NCI-H2171 (cell line): ENCODE measurements around the gene SYTL3.
"Not testable (repeated sequence)": the region's sequence is repeated elsewhere in the genome, so short reads cannot be mapped to it uniquely, and the experiment has no call there.

ENCODE experiments used
- DNase-seq: peaks from one replicate; lab custom pipeline; 2025; lab: John Stamatoyannopoulos, UW

SYTL3 gene, protein sequence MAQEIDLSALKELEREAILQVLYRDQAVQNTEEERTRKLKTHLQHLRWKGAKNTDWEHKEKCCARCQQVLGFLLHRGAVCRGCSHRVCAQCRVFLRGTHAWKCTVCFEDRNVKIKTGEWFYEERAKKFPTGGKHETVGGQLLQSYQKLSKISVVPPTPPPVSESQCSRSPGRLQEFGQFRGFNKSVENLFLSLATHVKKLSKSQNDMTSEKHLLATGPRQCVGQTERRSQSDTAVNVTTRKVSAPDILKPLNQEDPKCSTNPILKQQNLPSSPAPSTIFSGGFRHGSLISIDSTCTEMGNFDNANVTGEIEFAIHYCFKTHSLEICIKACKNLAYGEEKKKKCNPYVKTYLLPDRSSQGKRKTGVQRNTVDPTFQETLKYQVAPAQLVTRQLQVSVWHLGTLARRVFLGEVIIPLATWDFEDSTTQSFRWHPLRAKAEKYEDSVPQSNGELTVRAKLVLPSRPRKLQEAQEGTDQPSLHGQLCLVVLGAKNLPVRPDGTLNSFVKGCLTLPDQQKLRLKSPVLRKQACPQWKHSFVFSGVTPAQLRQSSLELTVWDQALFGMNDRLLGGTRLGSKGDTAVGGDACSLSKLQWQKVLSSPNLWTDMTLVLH

DNA sequence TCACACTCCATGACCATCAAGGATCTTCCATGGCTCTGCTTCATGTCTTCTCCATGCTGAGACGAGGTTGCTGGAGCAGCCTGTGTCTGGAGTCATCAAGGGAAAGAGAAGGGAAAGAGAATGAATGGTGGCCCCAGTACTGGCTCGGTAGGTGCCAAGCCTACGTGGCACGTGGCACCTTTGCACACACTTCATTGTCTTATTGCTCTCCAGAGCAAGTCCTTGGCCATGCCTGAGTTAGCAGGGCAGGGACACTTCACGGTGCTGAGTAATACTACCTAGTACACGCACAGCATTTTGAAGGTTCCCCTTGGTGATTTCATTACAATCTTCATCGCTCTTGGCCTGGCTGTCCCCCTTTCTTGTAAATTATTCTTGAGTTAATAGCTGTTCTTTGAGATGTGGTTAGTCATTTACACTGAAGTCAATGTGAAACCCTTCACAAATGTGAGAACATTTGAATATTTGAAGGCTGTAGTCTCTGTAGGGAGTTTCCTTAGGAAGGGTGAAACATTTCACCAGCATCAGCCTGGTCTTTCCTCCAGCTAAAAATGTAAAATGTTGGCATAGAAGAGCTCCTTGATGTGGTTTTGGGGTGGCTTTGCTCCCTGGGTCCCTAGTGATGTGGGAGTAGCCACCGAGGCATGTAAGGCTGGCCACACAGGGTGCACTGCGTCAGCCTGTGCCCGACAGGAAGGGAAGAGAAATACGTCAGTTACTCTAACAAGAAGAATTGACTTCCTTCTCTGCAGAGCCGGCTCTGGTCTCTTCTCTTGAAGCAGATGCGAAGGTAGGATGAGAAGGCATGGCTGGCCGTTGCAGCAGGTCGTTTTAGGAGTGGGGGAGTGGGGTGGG, at the start of gene SYTL3:
SYTL3 (plus strand) TSS at position 766 of the 855 bp plus-strand sequence. CDS start 13,215 bp downstream, outside the sequence.
- no peak for DNase-seq

DNA sequence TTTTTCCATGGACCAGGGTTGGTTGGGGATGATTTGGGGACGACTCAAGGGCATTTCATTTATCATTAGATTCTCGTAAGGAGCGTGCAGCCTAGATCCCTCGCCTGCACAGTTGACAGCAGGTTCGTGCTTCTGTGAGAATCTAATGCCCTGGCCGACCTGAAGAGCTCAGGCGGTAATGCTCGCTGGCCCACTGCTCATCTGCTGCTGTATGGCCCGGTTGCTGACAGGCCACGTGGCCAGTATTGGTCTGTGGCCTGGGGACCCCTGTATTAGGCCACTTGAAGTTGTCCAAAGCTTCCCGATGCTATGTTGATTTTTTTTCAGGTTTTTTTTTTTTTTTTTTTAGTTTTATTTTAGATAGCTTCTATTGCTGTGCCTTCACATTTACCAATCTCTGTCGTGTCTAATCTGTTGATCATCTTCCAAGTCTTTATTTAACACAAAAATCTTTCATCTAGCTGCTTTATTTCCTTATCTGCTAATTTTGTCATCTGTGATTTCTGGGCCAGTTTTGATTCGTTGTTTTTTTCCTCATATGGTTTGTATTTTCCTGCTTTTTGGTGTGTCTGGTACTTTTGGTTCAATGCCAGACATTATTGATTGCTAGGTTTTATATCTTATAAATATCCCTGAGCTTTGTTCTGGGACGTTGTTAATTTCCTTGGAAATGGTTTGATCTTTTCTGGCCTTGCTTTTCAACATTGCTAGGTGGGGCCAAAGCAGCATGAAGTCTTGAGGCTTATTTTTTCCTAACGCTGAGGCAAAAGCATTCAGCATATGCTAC, 46.4 kb upstream of the SYTL3 start:
- DNase-seq: no peak

DNA sequence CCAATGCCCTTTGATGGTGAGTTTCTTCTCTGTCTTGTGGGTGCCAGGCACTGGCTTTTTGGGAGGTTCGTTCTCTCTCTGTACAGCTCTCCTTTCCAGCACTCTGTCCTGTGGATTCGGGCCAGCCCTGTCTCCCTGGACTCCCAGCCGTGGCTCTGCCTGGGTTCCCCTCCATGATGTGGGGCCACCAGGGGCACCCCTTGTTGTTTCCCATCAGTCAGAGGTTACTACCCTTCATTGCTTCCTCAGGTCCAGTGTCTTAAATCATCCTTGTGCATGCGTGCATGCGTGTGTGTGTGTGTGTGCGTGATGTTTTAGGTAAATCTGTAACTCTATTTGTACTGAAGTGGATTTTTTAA, 45.8 kb upstream of the SYTL3 start:
- DNase-seq: no peak

GRCh38 chr6:158605266-158605878, 44.5 kb upstream of the SYTL3 start:
- DNase-seq: peak; percentile 53

DNA sequence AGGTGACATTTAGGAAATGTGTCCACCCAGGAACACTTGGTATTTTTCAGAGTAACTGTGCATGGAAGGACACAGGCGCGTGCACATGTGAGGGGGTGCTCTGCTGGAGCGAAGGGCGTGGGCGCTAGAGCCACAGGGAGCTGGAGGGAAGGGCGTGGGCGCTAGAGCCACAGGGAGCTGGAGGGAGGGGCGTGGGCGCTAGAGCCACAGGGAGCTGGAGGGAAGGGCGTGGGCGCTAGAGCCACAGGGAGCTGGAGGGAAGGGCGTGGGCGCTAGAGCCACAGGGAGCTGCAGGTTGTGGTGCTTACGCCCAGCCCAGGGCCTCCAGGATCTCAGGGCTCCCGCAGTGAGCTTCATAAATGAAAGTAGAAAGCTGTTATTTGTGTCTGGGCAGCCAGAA, 43.8 kb upstream of the SYTL3 start:
- DNase-seq: not testable (repeated sequence)

DNA sequence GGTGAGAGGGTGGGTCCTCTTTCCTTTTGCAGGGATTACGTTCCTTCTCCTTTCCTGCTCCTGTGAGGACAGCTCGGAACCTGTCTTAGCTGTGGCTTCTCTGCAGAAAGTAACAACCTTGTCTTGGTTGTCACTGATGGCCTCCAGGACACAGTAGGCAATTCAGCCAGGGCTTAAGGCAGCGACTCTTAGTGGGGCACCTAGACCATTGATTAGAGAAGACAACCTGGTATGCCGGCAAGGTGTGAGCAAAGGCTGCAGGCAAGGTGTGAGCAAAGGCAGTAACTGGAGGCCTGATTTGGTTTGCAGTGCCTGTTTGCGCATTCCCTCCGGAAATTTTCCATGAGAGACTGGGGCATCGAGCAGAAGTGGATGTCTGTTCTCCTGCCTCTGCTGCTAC, 42.9 kb upstream of the SYTL3 start:
- DNase-seq: no peak

DNA sequence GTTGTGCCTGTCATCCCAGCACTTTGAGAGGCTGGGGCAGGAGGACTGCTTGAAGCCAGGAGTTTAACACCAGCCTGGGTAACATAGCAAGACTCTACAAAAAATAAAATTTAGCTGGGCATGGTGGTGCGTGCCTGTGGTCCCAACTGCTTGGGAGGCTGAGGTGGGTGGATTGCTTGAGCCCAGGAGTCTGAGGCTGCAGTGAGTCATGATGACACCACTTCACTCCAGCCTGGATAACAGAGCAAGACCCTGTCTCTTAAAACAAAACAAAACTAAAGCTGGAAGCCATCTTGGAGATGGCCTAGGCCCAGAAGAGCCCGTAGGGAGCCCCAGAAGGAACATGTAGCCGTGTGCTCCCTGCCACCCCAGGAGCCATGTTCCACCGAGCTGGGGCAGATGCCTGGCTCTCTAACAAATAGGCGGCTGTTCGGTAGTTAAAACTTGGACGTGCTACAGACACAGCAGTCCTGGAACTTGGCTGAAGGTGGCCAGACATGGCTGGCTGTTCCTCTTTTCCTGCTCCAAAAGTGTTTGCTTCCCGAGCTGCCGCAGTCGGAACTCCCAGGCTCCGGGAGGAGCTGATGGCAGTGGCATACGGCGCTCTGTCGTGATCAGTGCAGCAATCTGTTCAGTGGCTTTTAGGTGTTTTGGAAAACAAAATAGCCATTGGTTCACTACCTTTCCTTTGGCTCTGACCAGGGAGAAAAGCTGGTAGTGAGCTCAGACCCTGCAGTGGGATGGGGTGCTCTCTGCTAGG, 42.3 kb upstream of the SYTL3 start:
- no peak for DNase-seq

DNA sequence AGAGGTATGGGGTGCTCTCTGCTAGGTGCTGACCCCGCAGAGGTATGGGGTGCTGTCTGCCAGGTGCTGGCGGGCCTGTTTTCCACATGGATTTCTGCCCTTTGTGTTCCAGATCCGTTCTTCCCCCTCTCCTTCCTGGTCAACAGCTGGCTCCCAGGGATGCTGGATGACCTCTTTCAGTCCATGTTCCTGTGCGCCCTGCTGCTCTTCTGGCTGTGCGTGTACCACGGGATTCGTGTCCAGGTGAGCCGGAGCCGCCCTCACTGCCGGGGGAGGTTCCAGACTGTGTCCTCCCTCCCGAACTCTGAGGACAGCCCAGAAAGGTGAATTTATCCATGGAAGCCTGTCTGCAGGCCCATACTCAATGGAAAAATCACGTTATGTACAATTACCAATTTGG, 41.6 kb upstream of the SYTL3 start:
- no peak for DNase-seq

GRCh38 chr6:158609455-158610155, 40.2 kb upstream of the SYTL3 start:
- DNase-seq: no peak

- no peak for DNase-seq
These were observed 39.4 kb upstream of the SYTL3 start for GRCh38 chr6:158610319-158610968.

DNA sequence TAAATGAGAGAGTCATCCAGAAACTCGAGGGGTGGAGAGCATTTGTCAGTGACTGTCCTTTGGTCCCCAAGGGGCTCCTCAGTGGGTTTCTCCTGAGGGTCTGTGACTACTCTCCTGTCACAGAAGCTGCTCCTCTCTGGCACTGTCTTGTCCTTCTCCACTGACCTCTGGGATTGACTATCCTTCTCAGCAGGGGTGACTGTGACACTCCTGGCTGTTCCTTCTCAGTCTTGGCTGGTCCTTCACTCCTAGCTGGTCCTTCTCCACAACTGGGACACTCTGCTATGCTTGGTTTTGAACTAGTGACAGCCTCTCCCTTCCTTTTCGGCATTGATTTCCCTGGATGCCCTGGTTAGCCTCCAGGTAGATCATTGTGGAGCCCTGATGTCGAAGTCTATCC, 38.8 kb upstream of the SYTL3 start:
- no peak for DNase-seq

DNA sequence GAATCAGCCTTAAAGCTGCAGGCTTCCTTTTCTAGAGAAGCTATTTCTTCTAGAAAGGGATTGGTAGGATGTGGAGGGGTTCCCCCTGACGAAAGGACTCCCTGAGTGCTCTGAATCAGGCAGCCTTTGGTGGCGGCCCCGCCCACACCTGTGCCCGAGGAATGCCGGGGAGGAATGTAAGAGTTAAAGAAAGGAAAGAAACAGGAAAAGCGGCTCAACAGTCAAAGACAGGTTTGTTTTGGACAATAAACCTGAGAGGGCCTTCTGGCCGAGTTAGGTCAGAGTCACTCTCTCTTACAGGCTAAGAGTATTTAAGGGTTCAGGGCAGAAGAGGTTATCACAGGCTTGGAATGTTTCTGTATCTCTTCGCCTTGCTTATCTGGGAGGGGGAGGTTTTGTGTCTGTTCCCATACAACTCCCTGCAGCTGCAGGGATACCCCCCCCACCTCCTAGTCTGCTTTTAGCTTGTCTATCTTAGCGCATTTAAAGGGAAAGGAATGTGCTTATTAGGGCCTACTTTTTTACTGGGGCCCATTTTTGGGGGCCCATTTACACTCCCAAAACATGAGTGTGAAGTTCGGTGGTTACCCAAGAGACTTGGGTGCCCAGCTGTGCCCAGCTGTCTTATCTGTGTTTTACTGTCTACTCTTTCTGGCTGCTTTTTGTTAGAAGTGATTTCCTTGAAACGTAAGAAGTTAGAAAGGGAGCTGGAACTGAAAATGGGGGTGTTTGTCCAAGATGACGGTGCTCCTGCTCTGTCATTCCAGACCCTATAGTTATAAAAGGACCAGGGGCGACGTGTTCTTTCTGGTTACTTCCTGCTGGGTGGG, 38.1 kb upstream of the SYTL3 start:
- DNase-seq: no peak

DNA sequence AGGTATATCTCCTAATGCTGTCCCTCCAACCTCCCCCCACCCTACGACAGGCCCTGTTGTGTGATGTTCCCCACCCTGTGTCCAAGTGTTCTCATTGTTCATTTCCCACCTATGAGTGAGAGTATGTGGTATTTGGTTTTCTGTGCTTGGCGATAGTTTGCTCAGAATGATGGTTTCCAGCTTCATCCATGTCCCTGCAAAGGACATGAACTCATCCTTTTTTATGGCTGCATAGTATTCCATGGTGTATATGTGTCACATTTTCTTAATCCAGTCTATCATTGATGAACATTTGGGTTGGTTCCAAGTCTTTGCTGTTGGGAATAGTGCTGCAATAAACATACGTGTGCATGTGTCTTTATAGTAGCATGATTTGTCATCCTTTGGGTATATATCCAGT, 35.2 kb upstream of the SYTL3 start:
- not testable (repeated sequence) for DNase-seq

- DNase-seq: not testable (repeated sequence)
These were observed 31.6 kb upstream of the SYTL3 start for GRCh38 chr6:158618289-158618688.

DNA sequence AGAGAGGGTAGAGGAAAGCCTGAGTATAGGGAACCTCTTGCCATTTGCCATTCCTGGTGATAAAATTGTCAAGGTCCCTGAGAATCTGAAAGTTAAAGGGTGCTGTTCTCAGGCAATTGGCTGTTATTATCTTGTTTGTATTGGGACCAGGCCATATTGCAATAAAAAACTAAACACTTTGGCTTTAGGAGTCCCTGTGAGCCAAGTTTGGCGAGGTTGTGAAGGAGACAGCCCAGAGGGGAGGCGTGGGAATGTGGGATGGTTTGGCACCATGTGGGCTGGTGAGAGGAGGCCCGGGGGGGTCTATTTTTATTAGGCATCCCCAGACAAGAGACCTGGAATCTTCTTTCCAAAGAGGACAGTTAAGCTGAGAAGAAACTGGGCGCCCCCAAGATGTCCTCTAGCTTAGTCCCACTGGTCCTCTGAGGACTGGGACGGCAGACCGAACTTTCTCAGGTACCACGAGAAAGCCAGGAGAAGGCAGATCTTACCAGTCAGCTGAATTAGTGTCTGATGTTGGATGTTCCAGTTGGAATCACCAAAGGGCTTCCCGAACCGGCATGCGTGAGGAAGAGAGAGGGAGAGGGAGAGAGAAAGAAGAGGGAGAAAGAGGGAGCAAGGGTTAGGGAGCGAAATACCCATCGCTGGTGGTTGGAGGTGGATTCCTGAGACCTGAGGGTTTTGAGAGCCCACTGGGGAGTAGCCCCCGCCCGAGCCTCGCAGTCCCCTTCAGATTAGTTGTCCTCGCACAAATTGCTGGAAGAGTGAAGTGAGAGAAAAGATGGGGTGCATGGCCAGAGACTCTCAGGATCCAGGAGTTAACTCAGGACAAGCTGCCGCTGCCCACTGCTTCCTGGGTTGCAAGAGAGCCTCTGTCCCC, 29.7 kb upstream of the SYTL3 start:
- no peak for DNase-seq

- DNase-seq: no peak
These were observed 28.7 kb upstream of the SYTL3 start for GRCh38 chr6:158620963-158621693.
